H9 (cell line): ENCODE results near the gene FBXO41. TPM values are rescaled to one million over a fixed set of nuclear protein-coding genes. Genes with fewer than 3 reads are reported as not detected.

Experiments
- DNase-seq: peaks from one replicate; pipeline ENCODE4 v3.0.0-alpha.2; 2017
- H2AFZ ChIP-seq: one replicate; pipeline ENCODE4 v1.6.1; 2013; ENCODE audit warnings: mild to moderate bottlenecking, low read length, control low read depth, moderate library complexity
- H2AK5ac ChIP-seq: 2 replicates; pipeline ENCODE4 v1.6.1; 2013; ENCODE audit warnings: low read length, control low read depth, mixed read lengths; ENCODE audit not compliant: insufficient read length
- H2BK120ac ChIP-seq: one replicate; pipeline ENCODE4 v1.6.1; 2013; ENCODE audit warnings: low read depth, mild to moderate bottlenecking, low read length, control low read depth, inconsistent platforms; ENCODE audit not compliant: poor library complexity, severe bottlenecking
- H2BK12ac ChIP-seq: 2 replicates; pipeline ENCODE4 v1.6.1; 2013; ENCODE audit warnings: low read length, control low read depth, mixed read lengths, low read depth; ENCODE audit not compliant: insufficient read length
- H2BK15ac ChIP-seq: 2 replicates; pipeline ENCODE4 v1.6.1; 2013; ENCODE audit warnings: low read depth, low read length, control low read depth
- H2BK20ac ChIP-seq: one replicate; pipeline ENCODE4 v1.6.1; 2013; ENCODE audit warnings: low read depth, mild to moderate bottlenecking, low read length, control low read depth, inconsistent platforms; ENCODE audit not compliant: poor library complexity, severe bottlenecking
- H2BK5ac ChIP-seq: 2 replicates; pipeline ENCODE4 v1.6.1; 2013; ENCODE audit warnings: low read length, control low read depth, mixed read lengths; ENCODE audit not compliant: insufficient read length
- H3K14ac ChIP-seq: 2 replicates; pipeline ENCODE4 v1.6.1; 2013; ENCODE audit warnings: low read length, control low read depth; ENCODE audit not compliant: insufficient read depth
- H3K18ac ChIP-seq: 2 replicates; pipeline ENCODE4 v1.6.1; 2013; ENCODE audit warnings: low read depth, mild to moderate bottlenecking, mixed read lengths, low read length, control low read depth; ENCODE audit not compliant: insufficient read length
- H3K23ac ChIP-seq: 2 replicates; pipeline ENCODE4 v1.6.1; 2013; ENCODE audit warnings: low read length, control low read depth, mixed read lengths, low read depth; ENCODE audit not compliant: insufficient read length
- H3K23me2 ChIP-seq: 2 replicates; pipeline ENCODE4 v1.6.1; 2013; ENCODE audit warnings: low read depth, mild to moderate bottlenecking, mixed read lengths, low read length, control low read depth; ENCODE audit not compliant: insufficient read length, poor library complexity, severe bottlenecking
- H3K27ac ChIP-seq: 2 replicates; pipeline ENCODE4 v1.5.1; 2013; ENCODE audit warnings: low read length, control low read depth, mixed read lengths, low read depth; ENCODE audit not compliant: insufficient read length
- H3K27me3 ChIP-seq: 2 replicates; pipeline ENCODE4 v1.6.1; 2013; ENCODE audit warnings: low read length, control low read depth, inconsistent platforms; ENCODE audit not compliant: insufficient read depth
- H3K4ac ChIP-seq: 2 replicates; pipeline ENCODE4 v1.6.1; 2013; ENCODE audit warnings: low read depth, mild to moderate bottlenecking, control low read depth, inconsistent platforms, low read length, moderate library complexity
- H3K4me1 ChIP-seq: 2 replicates; pipeline ENCODE4 v1.6.1; 2013; ENCODE audit warnings: low read length, control low read depth, inconsistent platforms; ENCODE audit not compliant: insufficient read depth
- H3K4me2 ChIP-seq: 2 replicates; pipeline ENCODE4 v1.6.1; 2013; ENCODE audit warnings: low read length, control low read depth, mixed read lengths; ENCODE audit not compliant: insufficient read length, insufficient read depth
- H3K56ac ChIP-seq: 2 replicates; pipeline ENCODE4 v1.6.1; 2013; ENCODE audit warnings: low read depth, mild to moderate bottlenecking, mixed read lengths, low read length, control low read depth; ENCODE audit not compliant: insufficient read length
- H3K79me1 ChIP-seq: 2 replicates; pipeline ENCODE4 v1.6.1; 2013; ENCODE audit warnings: low read depth, mild to moderate bottlenecking, moderate library complexity, low read length, control low read depth, inconsistent platforms; ENCODE audit not compliant: insufficient read depth, poor library complexity, severe bottlenecking
- H3K79me2 ChIP-seq: 2 replicates; pipeline ENCODE4 v1.6.1; 2013; ENCODE audit warnings: low read length, control low read depth, inconsistent platforms; ENCODE audit not compliant: insufficient read depth
- H3K9ac ChIP-seq: 2 replicates; pipeline ENCODE4 v1.6.1; 2013; ENCODE audit warnings: low read length, control low read depth, mixed read lengths; ENCODE audit not compliant: insufficient read length; ENCODE audit errors: extremely low read depth
- H3K9me3 ChIP-seq: one replicate; pipeline ENCODE4 v1.6.1; 2013; ENCODE audit warnings: low read depth, low read length, inconsistent platforms; ENCODE audit not compliant: control insufficient read depth
- H3T11ph ChIP-seq: one replicate; pipeline ENCODE4 v1.6.1; 2013; ENCODE audit warnings: mild to moderate bottlenecking, low read length, control low read depth, inconsistent platforms
- H4K20me1 ChIP-seq: one replicate; pipeline ENCODE4 v1.6.1; 2013; ENCODE audit not compliant: control insufficient read depth, insufficient read length, insufficient read depth
- H4K5ac ChIP-seq: 2 replicates; pipeline ENCODE4 v1.6.1; 2013; ENCODE audit warnings: low read depth, mild to moderate bottlenecking, mixed read lengths, low read length, control low read depth; ENCODE audit not compliant: insufficient read length
- H4K8ac ChIP-seq: replicated peaks from 2 replicates; pipeline ENCODE4 v1.6.1; 2013; ENCODE audit warnings: low read length, control low read depth, mixed read lengths, low read depth; ENCODE audit not compliant: insufficient read length
- H4K91ac ChIP-seq: 2 replicates; pipeline ENCODE4 v1.6.1; 2013; ENCODE audit warnings: low read depth, mild to moderate bottlenecking, moderate library complexity, mixed read lengths, low read length, control low read depth; ENCODE audit not compliant: insufficient read length
- H3K27ac Mint-ChIP-seq, 3 experiments: 2 replicates in 2 of 3; 3 replicates in 1 of 3; pipeline ENCODE4 v1.8.0; 2020 to 2021; ENCODE audit warnings: mixed read lengths in 3 of 3, mild to moderate bottlenecking in 1 of 3, moderate library complexity in 1 of 3
- H3K27me3 Mint-ChIP-seq: 2 replicates; pipeline ENCODE4 v1.8.0; 2021; ENCODE audit warnings: low read depth, mild to moderate bottlenecking, moderate library complexity, mixed read lengths
- H3K36me3 Mint-ChIP-seq, 3 experiments: 2 replicates in 2 of 3; 3 replicates in 1 of 3; pipeline ENCODE4 v1.8.0; 2020 to 2021; ENCODE audit warnings: low read depth in 3 of 3, mixed read lengths in 3 of 3; ENCODE audit not compliant: insufficient read depth in 1 of 3
- H3K4me1 Mint-ChIP-seq, 2 experiments: 2 replicates each; pipeline ENCODE4 v1.8.0; 2020; ENCODE audit warnings: mixed read lengths in 2 of 2
- H3K4me3 Mint-ChIP-seq, 2 experiments: 2 replicates in 1 of 2; 3 replicates in 1 of 2; pipeline ENCODE4 v1.8.0; 2020 to 2021; ENCODE audit warnings: mild to moderate bottlenecking in 2 of 2, mixed read lengths in 2 of 2, moderate library complexity in 1 of 2
- H3K9me3 Mint-ChIP-seq, 2 experiments: 2 replicates in 1 of 2; 3 replicates in 1 of 2; pipeline ENCODE4 v1.8.0; 2020; ENCODE audit warnings: mild to moderate bottlenecking in 2 of 2, mixed read lengths in 2 of 2, moderate library complexity in 1 of 2
- CTCF ChIP-seq: fragments of 200-600 bp; sonication (generic); conservative IDR thresholded peaks from 3 replicates; pipeline ENCODE4 v1.8.0; 2021; ENCODE audit warnings: antibody characterized with exemption, mild to moderate bottlenecking
- total RNA-seq: library from RNA; stranded (reverse); gene quantifications from 2 replicates; pipeline ENCODE4 v1.2.1, GENCODE V29; 2021

The FBXO41 gene
- total RNA-seq, 1 experiment from 2014 or later: 16.2 TPM

GRCh38 chr2:73281244-73281643, 3.0 kb downstream of the FBXO41 start:
- Mint-ChIP-seq H3K4me3 (no peak overlapping the region), H3K4me1 (peaks cover 19 to 24% of the 10 kb centered on the region in 2 experiments), H3K27ac (no peak overlapping the region), H3K27me3 (peaks cover 15% of the 10 kb centered on the region), H3K36me3 (peaks cover 0 to 4% (median 2%) of the 10 kb centered on the region in 3 experiments; a peak in 3 of 7 replicates), H3K9me3 (no peaks in the 10 kb centered on the region)
- no peak overlapping the region for H3K56ac ChIP-seq
- H3K27me3 ChIP-seq: no peaks in the 10 kb centered on the region; the same call in 1 of the 2 replicates
- no peak overlapping the region for H2AFZ ChIP-seq
- H3K79me1 ChIP-seq: peaks cover 3% of the 10 kb centered on the region
- peaks cover 3% of the 10 kb centered on the region; the same call in 1 of the 2 replicates for H3K79me2 ChIP-seq
- peaks cover 2% of the 10 kb centered on the region for H4K20me1 ChIP-seq
- no peak overlapping the region for H3T11ph ChIP-seq
- peaks cover 15% of the 10 kb centered on the region for H3K23me2 ChIP-seq
- H3K18ac ChIP-seq: no peak overlapping the region
- H3K9me3 ChIP-seq: no peaks in the 10 kb centered on the region
- H4K5ac ChIP-seq: no peak overlapping the region
- H4K8ac ChIP-seq: no peak overlapping the region
- no peak overlapping the region for H2BK20ac ChIP-seq
- no peak overlapping the region for H2AK5ac ChIP-seq
- peaks cover 3% of the 10 kb centered on the region; the same call in 1 of the 2 replicates for H3K4me1 ChIP-seq
- no peak for DNase-seq
- no peak for TF ChIP-seq CTCF
- H3K27ac ChIP-seq: no peak overlapping the region
- H4K91ac ChIP-seq: no peak overlapping the region
- H3K23ac ChIP-seq: no peak overlapping the region
- H2BK15ac ChIP-seq: no peak overlapping the region
- no peak overlapping the region for H2BK12ac ChIP-seq
- H3K9ac ChIP-seq: no peak overlapping the region
- H2BK120ac ChIP-seq: no peak overlapping the region
- H3K4ac ChIP-seq: no peak overlapping the region
- no peak overlapping the region for H2BK5ac ChIP-seq
- H3K14ac ChIP-seq: no peak overlapping the region
- H3K4me2 ChIP-seq: no peak overlapping the region
